ENCODE results near the gene POLR3GL.
"Not testable (repeated sequence)": the region's sequence is repeated elsewhere in the genome, so short reads cannot be mapped to it uniquely, and the experiment has no call there.

The POLR3GL gene

DNA sequence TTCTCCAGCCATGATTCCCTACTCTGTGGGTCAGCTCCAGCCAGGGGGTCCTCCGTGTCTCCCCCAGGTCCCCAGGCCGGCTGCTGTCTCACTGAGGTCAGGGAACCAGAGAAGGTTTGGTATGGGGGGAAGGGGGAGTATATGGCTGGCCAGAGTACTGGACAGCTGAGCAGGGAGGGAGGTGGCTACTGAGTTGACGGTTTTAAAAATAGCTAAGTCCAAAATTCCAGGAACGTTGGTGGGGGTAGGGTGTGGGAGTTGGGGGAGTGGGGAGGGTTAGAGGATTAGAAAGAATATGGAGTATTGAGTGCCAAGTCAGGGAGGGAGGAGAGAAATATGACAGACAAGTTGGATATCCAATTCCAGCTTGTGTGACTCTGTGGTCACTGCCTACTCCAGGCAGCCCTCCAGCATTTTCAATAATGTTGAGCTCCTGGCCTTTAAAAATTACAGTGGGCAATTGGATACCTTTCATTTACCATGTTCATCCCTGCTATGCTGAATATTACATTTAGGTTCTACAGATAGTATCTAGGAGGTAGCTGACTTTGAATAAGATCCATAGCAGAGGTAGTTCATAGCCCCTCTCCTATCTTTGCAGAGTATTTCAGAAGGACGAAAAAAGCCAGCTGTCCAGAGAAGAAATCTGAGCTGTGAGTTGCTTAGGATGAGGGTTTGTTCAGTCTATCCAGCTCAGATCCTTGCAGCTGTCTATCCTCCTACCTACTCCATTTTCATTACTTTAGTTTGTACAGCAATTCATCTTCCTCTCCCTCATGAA, 57.3 kb downstream of the POLR3GL start, which contains the start of gene HJV:
Gene HJV (minus strand): TSS at position 114 of the 781 bp plus-strand sequence. CDS start 1,504 bp downstream, outside the sequence.
- no peak for DNase-seq

DNA sequence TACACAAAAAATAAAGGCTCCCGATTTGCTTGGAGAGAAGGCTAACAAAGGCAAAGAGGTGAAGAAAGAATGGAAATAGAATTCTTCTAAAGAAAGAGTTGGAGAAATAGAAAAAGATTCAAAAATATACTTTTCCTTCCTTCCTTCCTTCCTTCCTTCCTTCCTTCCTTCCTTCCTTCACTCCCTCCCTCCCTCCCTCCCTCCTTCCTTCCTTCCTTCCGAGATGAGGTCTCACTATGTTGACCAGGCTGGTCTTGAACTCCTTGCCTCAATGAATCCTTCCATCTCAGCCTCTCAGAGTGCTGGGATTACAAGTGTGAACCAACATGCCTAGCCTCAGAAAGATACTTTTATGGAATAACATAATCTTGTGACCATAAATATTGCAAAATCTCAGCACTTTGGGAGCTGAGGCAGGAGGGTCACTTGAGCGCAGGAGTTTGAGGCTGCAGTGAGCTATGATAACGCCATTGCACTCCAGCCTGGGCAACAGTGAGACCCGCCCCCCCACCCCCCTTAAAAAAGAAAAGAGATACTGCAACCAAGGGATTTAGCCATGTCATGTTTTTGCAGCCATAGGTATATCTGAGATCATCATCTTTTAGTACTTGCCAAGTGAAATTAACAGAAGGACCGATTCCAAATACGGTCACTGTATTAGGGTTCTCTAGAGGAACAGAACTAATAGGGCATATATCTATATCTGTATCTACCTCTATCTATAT, 58.1 kb downstream of the POLR3GL start:
- no peak for DNase-seq

DNA sequence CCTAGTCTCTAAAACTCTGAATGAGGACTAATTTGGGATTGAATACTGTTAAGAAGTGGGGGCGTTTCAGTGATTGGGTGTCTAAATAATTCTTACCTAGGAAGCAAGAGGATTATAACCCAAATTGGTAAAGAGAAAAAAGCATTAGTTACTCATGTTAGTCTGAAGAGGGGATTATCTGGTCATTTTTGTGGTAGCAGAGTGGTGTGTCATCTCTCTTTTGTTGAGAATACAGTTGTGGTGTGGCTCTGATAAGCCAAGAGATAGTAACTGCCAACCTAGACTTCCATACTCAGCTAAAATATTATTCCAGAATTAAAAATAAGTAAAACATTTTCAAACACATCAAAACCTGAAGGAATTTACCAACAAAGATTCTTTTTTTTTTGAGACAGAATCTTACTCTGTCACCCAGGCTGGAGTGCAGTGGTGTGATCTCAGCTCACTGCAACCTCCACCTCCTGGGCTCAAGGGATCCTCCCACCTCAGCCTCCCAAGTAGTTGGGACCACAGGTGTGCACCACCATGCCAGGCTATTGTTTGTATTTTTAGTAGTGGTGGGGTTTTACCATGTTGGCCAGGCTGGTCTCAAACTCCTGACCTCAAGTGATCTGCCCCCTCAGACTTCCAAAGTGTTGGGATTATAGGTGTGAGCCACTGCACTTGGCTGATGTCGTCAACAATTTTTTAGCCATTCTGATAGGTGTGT, 61.5 kb downstream of the POLR3GL start:
- not testable (repeated sequence) for DNase-seq

DNA sequence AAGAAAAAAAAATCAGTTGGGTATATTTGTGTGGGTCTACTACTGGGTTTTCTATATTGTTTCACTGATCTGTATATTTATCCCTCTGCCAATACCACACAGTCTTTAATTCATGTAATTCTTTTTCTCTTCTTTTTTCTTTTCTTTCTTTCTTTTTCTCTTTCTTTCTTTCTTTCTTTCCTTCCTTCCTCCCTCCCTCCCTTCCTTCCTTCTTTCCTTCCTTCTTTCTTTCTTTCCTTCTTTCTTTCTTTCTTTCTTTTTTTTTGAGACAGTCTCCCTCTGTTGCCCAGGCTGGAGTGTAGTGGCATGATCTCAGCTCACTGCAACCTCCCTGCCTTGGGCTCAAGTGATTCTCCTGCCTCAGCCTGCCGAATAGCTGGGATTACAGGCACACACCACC, 62.2 kb downstream of the POLR3GL start:
- not testable (repeated sequence) for DNase-seq

All from hippocampal formation (tissue), 2 donors.